Testis (tissue), 2 donors: ENCODE data around the gene SPECC1L.

Experiments
- CTCF ChIP-seq, 3 experiments: fragments of 450-650 bp in 2 of 3; fragments of 200-600 bp in 1 of 3; sonication (generic) in 1 of 3; IDR thresholded peaks; one replicate each; pipeline ENCODE4 v1.5.1; 2016 to 2019; ENCODE audit warnings: antibody characterized with exemption in 3 of 3, mild to moderate bottlenecking in 2 of 3, moderate library complexity in 1 of 3
- POLR2A ChIP-seq: fragments of 450-650 bp; IDR thresholded peaks from one replicate; pipeline ENCODE4 v1.6.1; 2017; ENCODE audit warnings: antibody characterized with exemption, mild to moderate bottlenecking, moderate library complexity

GRCh38 chr22:24240381-24240780, 30.2 kb upstream of the SPECC1L start:
- TF ChIP-seq POLR2A (no peak), CTCF (IDR thresholded peaks at IDR 0.05) (no peak)
